VCaP (cell line): ENCODE measurements around the gene CLASP1.
"Not testable (repeated sequence)": the region's sequence is repeated elsewhere in the genome, so short reads cannot be mapped to it uniquely, and the experiment has no call there.

Experiments
- H3K27ac ChIP-seq: fragments of 450-650 bp; 2 replicates; pipeline ENCODE4 v1.5.1; 2017
- CTCF ChIP-seq: fragments of 450-650 bp; conservative IDR thresholded peaks from 2 replicates; pipeline ENCODE4 v1.5.1; 2017; ENCODE audit warnings: mild to moderate bottlenecking, moderate library complexity

The CLASP1 gene

GRCh38 chr2:121689356-121689755 lies 40.1 kb upstream of the CLASP1 start:
- TF ChIP-seq CTCF, result peak; percentile 76
- H3K27ac ChIP-seq, result peak overlapping the region; percentile 59

GRCh38 chr2:121688820-121689219 lies 39.6 kb upstream of the CLASP1 start:
- H3K27ac ChIP-seq, result peak overlapping the region; percentile 59
- no peak for TF ChIP-seq CTCF

GRCh38 chr2:121686902-121687301 lies 37.6 kb upstream of the CLASP1 start:
- no peak for TF ChIP-seq CTCF

GRCh38 chr2:121686218-121686617 lies 37.0 kb upstream of the CLASP1 start:
- no peak overlapping the region for H3K27ac ChIP-seq
- TF ChIP-seq CTCF, result no peak

More at GRCh38 chr2:121686902-121687301, 37.6 kb upstream of the CLASP1 start:
- H3K27ac ChIP-seq, result no peak overlapping the region

- TF ChIP-seq CTCF, result no peak
- peak overlapping the region; percentile 47 for H3K27ac ChIP-seq
Measured at GRCh38 chr2:121682396-121683298, 33.4 kb upstream of the CLASP1 start.

- TF ChIP-seq CTCF, result no peak
- H3K27ac ChIP-seq, result no peak overlapping the region
Measured at GRCh38 chr2:121677855-121678254, 28.6 kb upstream of the CLASP1 start.

GRCh38 chr2:121671621-121672020 lies 22.4 kb upstream of the CLASP1 start:
- H3K27ac ChIP-seq, result not testable (repeated sequence)

GRCh38 chr2:121670181-121670580 lies 20.9 kb upstream of the CLASP1 start:
- no peak for TF ChIP-seq CTCF

More at GRCh38 chr2:121670181-121670580, 20.9 kb upstream of the CLASP1 start:
- no peak overlapping the region for H3K27ac ChIP-seq
